ENCODE measurements around the gene RFPL2.

Gene RFPL2

DNA sequence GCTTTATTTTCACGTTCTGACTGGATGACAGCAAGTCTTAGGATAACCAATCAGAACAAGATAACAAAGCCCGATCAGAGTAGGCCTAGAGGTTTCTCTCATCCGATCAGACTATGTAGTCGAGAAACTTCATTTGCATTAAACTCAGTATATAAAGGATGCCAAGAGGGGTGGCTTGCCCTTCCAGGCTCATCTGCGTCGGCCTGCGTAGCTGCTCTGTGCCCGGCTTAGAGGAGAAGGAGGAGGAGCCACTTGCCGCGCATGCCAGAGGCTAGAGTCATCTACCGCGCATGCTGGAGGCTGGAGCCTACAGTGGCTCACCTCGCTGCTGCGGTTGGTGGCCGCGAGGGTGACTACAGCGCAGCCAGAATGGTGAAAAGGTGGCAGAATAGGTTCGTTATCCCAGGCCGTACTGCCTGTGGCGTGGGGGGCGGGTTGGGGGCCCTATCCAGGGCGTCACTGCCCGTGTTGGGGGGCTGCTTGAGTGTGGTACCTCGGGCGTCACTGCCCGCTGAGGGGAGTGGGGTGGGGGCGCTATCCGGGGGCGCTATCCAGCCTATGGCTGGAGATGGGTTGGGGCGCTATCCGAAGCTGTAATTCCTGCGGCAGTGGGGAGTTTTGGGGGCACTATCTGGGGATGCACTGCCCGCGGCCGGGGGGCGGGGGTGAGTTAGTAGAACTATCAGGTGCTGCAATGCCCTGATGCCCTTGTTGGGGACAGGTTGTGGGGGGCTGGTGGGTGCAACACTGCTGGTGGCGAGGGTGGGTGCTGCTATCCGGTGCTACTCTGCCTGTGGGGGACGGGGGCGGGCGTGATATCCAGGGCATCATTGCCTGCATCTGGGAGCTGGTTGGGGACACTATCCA lies at the start of gene RFPL2:
Gene RFPL2 (minus strand): TSS at position 218 of the 867 bp plus-strand sequence. CDS start 2,622 bp downstream, outside the sequence.
- peak; percentile 57 for DNase-seq

DNA sequence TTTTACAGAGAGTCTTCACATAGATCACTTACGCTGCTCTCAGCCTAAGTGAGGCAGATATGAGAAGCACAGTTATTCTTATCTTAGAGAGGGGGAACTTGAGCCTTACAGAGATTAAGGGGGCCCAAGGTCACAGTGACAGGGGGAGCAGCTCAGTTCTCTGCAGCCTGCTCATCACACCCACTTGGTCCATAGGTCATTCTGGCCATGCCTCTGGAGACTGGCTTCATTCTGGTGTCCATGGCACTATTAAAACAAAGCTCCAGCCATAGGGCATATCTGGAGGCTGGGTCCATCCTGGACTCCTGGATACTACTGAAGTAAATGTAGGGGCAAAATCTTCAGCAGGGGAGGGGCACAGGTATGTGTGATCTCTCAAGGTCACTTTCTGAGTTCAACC lies 44.4 kb upstream of the RFPL2 start:
- DNase-seq, result no peak

DNA sequence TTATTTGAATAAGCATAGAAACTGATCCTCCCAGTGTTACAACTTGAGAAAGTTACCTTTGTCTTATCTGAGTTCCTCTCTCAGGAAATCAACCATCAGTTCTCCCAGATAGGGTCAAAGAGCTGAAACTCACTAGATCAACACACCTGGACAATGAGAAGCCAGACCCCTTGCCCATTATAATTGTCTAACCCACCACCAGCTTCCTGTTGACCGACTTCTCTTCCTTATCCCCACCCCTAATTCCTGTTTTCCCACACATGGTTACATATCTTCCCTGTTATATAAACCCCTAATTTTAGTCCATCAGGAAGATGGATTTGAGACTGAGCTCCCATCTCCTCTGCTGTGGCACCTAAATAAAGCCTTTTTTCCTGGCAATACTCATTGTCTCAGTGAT lies 43.4 kb upstream of the RFPL2 start:
- DNase-seq, result no peak

DNA sequence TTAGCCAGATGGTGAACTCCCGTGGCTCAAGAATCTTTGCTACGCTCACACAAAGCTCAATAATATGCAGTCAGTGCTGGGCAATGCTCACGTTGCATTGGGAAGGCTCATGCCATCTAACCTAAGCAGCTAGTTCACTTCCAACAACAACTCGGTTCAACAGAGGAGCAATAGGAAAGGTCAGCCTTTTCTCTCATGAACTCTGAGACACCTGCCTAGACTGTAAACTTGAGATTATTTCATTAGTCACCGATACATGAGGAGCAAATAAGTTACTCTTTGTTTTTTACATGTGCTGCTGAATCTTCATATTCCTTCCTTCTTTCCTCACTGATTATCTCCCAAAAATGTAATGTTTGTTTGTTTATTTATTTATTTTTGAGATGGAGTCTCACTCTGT lies 41.3 kb upstream of the RFPL2 start:
- DNase-seq, result no peak

DNA sequence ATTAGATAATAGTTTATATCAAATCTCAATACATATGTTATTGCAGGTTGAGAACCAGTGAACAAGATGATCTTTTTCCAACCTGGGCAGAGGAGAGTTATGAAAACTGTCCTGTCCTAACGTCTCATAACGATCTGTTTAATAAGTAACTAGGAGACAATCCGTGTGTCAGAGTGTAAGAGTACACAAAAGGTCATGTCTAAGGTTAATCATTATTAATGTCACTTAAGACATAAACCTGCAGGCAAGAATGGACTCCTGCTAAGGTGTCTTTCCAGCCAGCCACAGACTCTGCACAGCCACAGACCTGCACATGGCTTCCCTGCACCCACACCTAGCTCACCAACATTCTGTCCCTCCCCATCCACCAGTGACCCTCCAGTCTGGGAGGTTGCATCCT lies 40.2 kb upstream of the RFPL2 start:
- DNase-seq, result no peak

DNA sequence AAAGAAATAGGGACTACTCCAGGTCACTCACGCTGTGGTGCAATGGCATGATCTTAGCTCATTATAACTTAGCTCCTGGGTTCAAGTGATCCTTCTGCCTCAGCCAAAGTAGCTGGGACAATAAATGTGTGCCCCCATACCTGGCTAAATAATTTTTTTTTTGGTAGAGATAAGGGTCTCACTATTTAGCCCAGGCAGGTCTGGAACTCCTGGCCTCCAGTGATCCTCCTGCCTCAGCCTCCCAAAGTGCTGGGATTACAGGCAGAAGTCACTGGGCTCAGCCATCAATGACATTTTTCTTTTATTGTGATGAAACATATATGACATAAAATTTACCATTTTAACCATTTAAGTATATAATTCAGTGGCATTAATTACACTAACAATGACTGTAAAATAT lies 39.7 kb upstream of the RFPL2 start:
- no peak for DNase-seq

DNA sequence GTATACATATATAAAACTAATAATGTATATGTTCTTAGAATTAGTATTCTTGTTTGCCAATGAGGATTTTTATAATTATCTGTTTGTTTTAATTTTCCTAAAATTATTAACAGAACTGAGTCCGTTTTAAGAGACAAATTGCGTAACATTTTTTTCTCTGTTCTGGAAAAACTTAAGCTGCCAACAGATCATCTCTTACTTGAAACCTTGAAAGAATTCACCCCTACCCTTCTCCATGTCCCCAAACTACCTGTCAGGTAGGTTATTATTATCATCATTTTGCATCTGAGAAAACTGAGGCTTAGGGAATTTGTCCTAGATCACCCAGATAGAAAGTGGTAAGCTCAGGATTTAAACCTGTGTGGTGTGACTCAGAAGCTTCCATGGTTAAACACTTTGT lies 35.6 kb upstream of the RFPL2 start:
- no peak for DNase-seq

DNA sequence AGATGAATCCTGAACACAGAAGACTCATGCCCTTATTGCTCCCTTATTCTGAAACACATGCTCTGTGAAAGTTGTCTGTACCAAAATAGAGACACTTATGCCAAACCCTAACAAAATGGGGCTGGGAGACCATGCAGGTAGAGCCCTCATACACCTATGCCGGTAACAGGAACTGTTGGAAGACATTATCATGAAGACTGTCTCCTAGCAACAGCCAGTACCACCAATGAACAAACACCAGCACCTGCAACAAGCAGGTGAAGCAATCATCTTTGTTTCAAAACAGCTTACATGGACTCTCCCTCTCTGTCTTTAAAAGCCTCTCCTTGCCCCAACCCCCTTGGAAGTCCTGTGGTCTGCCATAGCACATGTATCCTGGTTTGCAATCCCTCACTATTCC lies 33.0 kb upstream of the RFPL2 start:
- DNase-seq, result no peak

DNA sequence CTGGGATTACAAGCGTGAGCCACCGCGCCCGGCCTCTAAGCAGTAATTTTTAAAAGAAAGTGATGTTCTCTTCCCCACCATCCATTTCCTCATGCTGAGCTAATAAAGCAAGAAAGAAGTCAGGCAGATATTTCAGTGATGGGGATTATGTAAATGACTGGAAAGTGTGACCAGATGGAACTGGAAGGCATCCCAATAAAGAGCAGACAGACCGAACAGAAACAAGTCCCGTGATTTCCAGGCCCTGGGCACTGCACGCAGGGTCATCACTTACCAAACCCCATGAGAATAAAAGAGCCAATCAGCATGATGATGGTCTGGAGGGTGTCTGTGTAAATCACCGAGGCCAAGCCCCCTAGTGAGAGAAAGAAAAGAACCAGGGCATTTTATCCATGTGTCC lies 32.1 kb upstream of the RFPL2 start:
- no peak for DNase-seq

DNA sequence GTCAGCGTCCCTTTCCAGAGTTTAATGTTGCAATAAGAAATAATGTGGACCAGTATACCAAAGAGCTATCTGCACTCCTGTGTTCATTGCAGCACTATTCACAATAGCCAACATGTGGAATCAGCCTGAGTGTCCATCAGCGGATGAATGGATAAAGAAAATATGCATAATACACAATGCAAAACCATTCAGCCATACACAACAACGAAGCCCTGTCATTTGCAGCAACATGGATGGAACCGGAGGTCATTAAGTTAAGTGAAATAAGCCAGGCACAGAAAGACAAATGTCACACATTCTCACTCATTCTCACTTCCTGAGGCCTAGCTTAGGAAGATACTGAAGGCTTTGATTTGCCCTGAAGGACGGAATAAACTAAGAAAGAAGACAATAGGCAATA lies 28.2 kb upstream of the RFPL2 start:
- DNase-seq, result no peak

DNA sequence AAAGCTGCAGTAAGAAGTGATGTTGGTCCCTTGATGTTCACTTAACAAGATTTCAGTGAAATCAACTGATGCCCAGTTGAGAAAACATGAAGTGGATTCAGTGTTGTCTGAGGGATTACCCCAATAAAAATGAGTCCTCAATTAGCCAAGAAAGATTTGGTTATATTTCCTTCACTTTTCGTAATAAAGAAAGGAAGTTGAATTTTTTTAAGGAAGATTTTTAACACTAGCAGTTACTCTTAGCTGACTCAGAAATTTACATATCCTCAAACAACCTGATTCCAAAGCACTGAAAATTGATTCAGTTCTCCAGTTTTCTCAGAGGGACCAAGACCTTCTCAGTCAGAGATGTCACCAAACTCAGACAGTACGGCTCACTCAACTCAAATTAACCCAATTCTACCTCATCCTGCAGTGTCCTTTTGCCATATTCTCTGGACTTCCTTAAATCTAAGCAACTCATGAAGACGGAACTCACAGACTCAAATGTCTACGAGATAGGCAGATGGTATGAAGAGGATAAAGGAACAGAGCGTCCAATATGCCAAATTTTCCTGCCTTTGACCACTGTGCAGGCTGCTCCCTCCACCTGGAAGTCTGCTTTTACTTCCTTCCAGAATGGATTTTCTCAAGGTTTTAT lies 27.4 kb upstream of the RFPL2 start:
- no peak for DNase-seq

DNA sequence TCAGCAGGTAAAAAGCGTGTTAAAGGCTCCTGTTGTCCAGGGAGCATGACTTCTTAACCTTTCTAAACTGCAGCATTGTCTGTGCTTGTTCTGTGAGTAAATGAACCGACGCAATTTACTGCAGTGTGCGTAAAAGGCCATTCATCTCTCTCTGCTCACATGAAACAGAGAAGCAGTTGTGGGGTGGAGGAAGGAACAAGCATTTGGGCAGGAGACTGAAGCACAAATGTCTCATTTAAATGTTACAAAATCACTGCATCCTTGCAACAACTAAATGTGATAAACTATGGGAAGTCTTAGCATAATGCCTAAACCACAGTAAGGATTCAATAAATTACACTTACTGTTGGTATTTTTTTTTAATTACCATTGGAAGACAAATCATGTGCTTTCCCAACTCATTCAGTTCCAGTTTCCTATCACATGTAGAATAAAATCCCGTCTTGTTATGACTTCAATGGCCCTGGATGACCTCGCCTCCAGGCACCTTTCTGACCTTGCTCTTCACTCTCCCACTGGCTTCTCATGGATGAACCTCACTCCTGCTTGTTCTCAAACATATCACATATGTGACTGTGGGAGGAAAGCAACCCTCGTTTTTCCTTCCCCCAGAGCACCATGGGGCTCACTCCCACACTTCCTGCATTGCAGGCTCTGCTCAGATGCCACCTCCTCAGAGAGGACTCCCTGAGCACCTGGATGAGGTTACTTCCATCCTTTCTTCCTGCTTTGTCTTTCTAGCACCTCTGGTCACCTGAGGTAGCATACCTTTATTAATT lies 21.6 kb upstream of the RFPL2 start:
- no peak for DNase-seq

DNA sequence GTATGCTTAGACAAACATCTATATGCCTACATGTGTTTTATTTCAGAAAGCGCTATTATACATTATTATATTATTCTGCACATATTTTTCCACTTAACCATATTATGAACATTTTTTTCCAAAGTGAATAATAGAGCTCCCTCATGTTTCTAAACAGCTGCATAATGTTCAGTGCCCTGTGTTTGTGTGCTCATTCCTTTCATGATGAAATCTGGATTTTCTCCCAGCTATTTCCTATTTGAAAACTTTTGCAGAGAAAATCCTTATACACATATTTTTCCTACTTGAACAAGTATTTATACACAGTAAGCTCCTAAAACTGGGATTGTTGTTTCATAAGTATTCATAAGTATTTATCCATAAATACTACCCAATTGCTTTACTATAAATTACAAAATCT lies 18.1 kb upstream of the RFPL2 start:
- no peak for DNase-seq

DNA sequence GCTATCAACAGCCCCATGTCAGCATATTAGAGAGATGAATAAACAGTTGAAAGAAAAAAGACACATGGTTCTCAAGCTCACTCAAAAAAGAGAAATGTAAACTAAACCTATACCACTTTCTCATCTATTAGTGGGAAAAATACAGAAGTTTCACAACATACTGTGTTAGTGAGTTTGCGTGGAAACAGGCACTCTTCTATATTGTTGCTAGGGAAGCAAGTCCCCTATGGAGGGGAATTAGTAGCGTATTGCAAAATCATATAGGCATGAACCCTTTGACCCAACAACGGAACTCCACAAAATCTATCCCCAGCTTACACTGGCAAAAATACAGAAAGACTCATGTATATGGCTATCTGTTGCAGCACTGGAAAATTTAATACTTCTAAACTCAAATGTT lies 14.2 kb upstream of the RFPL2 start:
- DNase-seq, result no peak

DNA sequence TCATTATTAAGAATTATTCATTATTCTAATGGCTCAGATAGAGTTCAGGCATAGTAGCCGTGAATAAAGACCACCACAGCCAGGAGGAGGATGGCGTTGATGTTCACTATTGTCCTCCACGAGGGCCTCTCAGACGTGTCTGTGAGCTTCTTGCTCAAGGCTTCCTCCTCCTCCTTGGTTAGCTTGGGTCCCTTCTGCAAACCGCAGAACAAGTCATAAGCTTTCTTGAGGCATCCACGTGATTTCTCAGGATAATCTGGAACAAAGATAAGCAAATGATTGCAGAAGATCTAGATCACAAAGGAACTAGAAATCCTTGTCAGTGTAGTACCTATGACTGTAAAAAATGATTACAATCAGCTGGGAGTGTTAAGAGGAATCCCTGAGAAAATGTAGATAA lies 13.6 kb upstream of the RFPL2 start:
- no peak for DNase-seq

DNA sequence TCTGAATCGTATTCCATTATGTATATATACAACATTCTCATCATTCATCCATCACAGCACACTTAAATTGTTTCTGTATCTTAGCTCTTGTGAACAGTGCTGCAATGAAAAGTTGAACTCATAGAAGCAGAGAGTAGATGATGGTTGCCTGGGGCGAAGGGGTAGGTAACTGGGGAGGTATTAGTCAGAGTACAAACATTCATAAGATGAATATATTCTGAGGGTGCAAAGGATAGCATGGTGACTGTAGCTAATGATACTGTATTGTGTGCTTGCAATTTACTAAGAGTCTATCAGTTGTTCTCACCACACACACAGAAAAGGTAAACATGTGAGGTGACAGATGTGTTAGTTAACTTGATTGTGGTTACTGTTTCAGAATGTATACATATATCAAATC lies 12.6 kb upstream of the RFPL2 start:
- DNase-seq, result no peak

DNA sequence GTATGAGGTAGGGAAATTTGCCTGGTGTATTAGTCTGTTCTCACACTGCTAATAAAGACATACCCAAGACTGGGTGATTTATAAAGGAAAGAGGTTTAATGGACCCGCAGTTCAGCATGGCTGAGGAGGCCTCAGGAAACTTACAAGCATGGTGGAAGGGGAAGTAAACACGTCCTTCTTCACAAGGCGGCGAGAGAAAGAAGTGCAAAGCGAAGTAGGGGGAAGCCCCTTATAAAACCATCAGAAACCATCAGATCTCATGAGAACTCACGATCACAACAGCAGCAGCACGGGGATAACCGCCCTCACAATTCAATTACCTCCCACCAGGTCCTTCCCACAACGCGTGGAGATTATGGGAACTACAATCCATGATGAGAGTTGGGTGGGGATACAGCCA lies 12.0 kb upstream of the RFPL2 start:
- DNase-seq, result no peak

DNA sequence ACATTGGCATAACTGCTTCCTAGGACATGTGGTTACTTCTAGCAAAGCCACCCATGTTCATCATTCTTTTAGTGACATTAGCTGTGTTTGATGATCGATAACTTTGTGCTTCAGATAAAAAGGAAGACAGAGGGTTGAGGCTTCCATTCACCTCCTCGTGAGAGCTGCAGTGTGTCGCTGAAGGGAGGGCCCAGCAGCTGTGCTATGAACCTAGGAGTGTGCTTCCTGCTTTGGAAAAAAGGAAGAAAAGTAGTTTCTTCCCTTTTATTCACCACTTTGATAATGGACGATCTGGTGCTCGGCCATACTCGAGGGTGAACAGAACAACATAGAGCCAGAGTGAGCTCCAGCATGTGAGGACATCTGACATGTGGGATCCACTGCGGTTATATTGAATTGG lies 6.1 kb upstream of the RFPL2 start:
- DNase-seq, result no peak

DNA sequence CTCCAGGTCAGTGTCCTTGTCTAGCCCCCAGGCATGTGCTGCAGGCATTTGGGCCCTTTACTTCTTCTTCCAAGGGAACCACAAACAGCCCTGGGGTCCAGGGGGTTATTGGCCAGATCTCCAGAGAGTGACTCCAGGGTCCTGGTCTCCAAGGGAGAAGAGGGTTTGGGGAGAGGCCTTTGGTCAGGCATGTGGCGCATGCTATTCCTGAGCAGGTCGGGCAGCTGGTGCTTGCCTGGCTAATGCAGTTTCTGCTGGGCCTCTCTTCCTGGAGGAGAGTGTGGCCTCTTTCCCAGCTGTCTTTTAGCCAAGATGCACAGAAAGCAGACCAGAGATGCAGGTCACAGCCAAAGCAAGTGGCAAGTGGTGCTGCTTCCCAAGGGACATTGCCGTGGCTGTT lies 3.8 kb upstream of the RFPL2 start:
- no peak for DNase-seq

DNA sequence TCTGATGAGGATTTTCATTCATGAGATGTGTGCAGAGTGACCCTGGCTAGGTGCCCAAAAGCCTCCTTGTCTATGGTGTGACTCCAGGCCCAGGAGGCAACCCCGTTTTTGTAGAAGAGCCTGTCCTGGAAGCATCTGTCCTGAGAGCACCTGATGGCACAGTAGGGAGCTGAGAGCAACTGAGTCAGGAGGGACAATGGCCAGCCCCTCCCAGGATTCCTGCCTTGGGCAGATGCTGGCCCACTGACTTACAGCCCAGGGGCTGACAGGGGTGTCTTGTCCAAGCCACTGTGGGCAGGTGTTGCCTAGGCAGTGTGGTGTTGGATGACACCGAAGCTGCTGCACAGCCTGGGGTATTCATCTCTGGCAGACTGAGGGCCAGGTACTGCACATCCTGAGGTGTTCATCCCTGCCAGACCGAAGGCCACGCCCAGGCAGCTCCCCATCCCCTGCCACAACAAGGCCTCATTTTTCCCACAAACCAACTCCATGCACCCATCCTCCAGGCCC lies 3.2 kb upstream of the RFPL2 start:
- DNase-seq, result no peak

DNA sequence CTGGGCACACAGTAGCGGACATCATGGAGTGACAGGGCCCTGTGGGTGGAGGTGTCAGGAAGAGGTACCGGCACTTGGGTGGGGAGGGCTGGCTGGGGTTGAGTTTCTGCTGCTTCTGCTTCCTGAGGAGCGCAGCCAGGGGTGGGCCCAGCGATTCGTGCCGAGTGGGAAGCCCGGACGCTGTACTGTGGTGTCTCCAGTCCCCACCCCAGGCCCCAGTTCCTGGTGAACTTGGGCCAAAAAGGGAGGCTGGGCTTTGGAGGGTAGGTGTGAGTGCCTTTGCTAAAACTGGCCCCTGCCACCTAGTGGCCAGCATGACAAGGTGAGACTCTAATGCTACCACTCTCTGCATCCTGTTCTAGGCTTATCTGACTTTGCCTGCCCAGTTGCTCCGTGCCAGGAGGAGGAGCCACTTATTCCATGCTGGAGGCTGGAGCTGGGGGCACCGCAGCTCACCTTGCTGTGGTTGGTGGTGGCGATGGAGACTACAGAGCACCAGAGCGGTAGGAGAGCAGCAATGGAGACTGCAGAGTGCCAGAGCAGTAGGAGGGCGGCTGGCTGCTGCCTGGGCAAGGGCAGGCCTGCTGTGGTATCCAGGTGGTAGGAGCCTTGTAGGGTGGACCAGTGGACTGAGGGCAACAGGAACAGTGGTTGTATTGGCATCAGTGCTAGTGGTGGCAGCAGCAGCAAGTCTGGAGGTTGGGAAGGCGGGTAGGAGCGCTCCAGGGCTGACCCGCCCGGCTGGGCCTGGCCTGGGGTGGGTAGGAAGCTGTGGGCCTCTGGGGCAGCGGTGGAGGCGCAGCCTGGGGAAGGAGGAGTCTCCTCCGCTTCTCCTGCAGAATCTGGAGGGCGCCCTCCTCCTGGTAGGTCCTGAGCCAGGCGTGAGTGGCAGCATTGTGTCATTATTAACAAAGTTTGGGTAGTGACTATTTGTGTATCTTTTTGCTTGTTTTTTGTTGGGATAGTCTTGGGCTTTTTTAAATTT lies 2.2 kb upstream of the RFPL2 start:
- DNase-seq, result no peak

All from activated CD4-positive, CD25-positive, alpha-beta regulatory T cell treated with anti-CD3 and anti-CD28 coated beads, Interleukin-2, amount 50 U/mL, for 72 hours (primary cell).